H1 (cell line): Measurements from ENCODE around the gene CROCC2. TPM values are rescaled to one million over a fixed set of nuclear protein-coding genes. Genes with fewer than 3 reads are reported as not detected.

Source experiments
- CTCF ChIA-PET: fragments of 300-600 bp; sonication (Branson Sonifier 250); formaldehyde crosslinking; loops from one replicate; lab custom pipeline; 2021; ENCODE audit not compliant: partially characterized antibody; lab: Charles Lee
- POLR2A ChIA-PET: fragments of 300-600 bp; sonication (Branson Sonifier 250); formaldehyde crosslinking; loops from one replicate; lab custom pipeline; 2021; ENCODE audit warnings: inconsistent platforms; ENCODE audit not compliant: partially characterized antibody; lab: Charles Lee
- DNase-seq, 2 experiments: peaks; one replicate each; pipeline versions ENCODE4 v3.0.0 to v3.0.0-alpha.2; 2010 to 2022; ENCODE audit warnings: low spot score in 2 of 2, low read depth in 1 of 2, mixed read lengths in 1 of 2
- FAIRE-seq: peaks from 2 replicates; lab custom pipeline; 2011; peaks lifted over from hg19 to GRCh38; lab: Jason Lieb, UNC
- H2AFZ ChIP-seq: 2 replicates; pipeline ENCODE4 v1.8.1; 2012; ENCODE audit warnings: low read length, inconsistent platforms
- H2AK5ac ChIP-seq: 2 replicates; pipeline ENCODE4 v1.6.1; 2013; ENCODE audit warnings: low read depth, low read length
- H2BK120ac ChIP-seq: replicated peaks from 2 replicates; pipeline ENCODE3; 2013; ENCODE audit warnings: low read depth, low read length, inconsistent platforms
- H2BK12ac ChIP-seq: 2 replicates; pipeline ENCODE4 v1.6.1; 2013; ENCODE audit warnings: low read depth, low read length
- H2BK15ac ChIP-seq: 2 replicates; pipeline ENCODE4 v1.6.1; 2013; ENCODE audit warnings: low read length
- H2BK20ac ChIP-seq: 2 replicates; pipeline ENCODE4 v1.6.1; 2013; ENCODE audit warnings: low read length
- H2BK5ac ChIP-seq: 2 replicates; pipeline ENCODE4 v1.6.1; 2013; ENCODE audit warnings: low read depth, low read length
- H3K14ac ChIP-seq: 2 replicates; pipeline ENCODE4 v1.6.1; 2013; ENCODE audit warnings: inconsistent platforms; ENCODE audit not compliant: insufficient read length
- H3K18ac ChIP-seq: 2 replicates; pipeline ENCODE4 v1.6.1; 2013; ENCODE audit warnings: low read length; ENCODE audit errors: extremely low read depth
- H3K23ac ChIP-seq: 2 replicates; pipeline ENCODE4 v1.6.1; 2013; ENCODE audit warnings: inconsistent platforms; ENCODE audit not compliant: insufficient read length
- H3K23me2 ChIP-seq: 2 replicates; pipeline ENCODE4 v1.6.1; 2013; ENCODE audit warnings: low read depth, low read length
- H3K27ac ChIP-seq: 2 replicates; pipeline ENCODE4 v1.6.1; 2011; ENCODE audit warnings: low read depth, low read length, inconsistent platforms
- H3K27me3 ChIP-seq, 4 experiments: replicated peaks in 1 of 4; 1 replicate in 1 of 4; 2 replicates in 3 of 4; pipeline versions ENCODE4 v1.6.1 to v1.8.1; 2011 to 2013; ENCODE audit warnings: low read length in 3 of 4, mild to moderate bottlenecking in 3 of 4, inconsistent platforms in 2 of 4, mixed read lengths in 2 of 4, moderate library complexity in 1 of 4; ENCODE audit not compliant: control insufficient read depth in 3 of 4, insufficient read depth in 3 of 4; ENCODE audit errors: extremely low read depth in 1 of 4
- H3K36me3 ChIP-seq, 4 experiments: 2 replicates each; pipeline versions ENCODE4 v1.6.1 to v1.8.1; 2011 to 2013; ENCODE audit warnings: mild to moderate bottlenecking in 4 of 4, low read length in 3 of 4, moderate library complexity in 2 of 4, control low read depth in 1 of 4, inconsistent platforms in 1 of 4; ENCODE audit not compliant: insufficient read depth in 4 of 4, control insufficient read depth in 2 of 4
- H3K4ac ChIP-seq: replicated peaks from 2 replicates; pipeline ENCODE3; 2013; ENCODE audit warnings: low read length, low read depth, mixed read lengths, inconsistent platforms; ENCODE audit not compliant: insufficient read length
- H3K4me1 ChIP-seq, 4 experiments: replicated peaks in 1 of 4; 1 replicate in 1 of 4; 2 replicates in 3 of 4; pipeline versions ENCODE4 v1.6.1 to v1.8.1; 2011 to 2013; ENCODE audit warnings: low read length in 3 of 4, inconsistent platforms in 2 of 4, mixed read lengths in 1 of 4; ENCODE audit not compliant: insufficient read depth in 4 of 4, control insufficient read depth in 3 of 4
- H3K4me2 ChIP-seq, 2 experiments: 2 replicates each; pipeline versions ENCODE4 v1.6.1 to v1.8.1; 2011 to 2013; ENCODE audit warnings: low read depth in 2 of 2, low read length in 2 of 2, control low read depth in 1 of 2, inconsistent platforms in 1 of 2, mild to moderate bottlenecking in 1 of 2; ENCODE audit not compliant: insufficient read depth in 1 of 2
- H3K4me3 ChIP-seq, 4 experiments: fragments of 200-600, 300-600 bp in 1 of 4; sonication (generic), shearing (Covaris generic), sonication (Bioruptor Twin) in 1 of 4; 2 replicates each; pipeline versions ENCODE4 v1.5.1 to v1.8.1; 2011 to 2016; ENCODE audit warnings: low read length in 4 of 4, low read depth in 3 of 4, control low read depth in 2 of 4, inconsistent platforms in 2 of 4, mild to moderate bottlenecking in 2 of 4, mixed read lengths in 1 of 4, moderate library complexity in 1 of 4; ENCODE audit not compliant: insufficient read depth in 2 of 4; ENCODE audit errors: extremely low read depth in 1 of 4
- H3K56ac ChIP-seq: replicated peaks from 2 replicates; pipeline ENCODE3; 2013; ENCODE audit warnings: low read depth, mild to moderate bottlenecking, mixed read lengths, low read length, inconsistent platforms; ENCODE audit not compliant: insufficient read length
- H3K79me1 ChIP-seq: 2 replicates; pipeline ENCODE4 v1.6.1; 2013; ENCODE audit warnings: low read depth, low read length, control low read depth
- H3K79me2 ChIP-seq, 2 experiments: 2 replicates each; pipeline versions ENCODE4 v1.6.1 to v1.8.1; 2012 to 2013; ENCODE audit warnings: low read length in 2 of 2, mild to moderate bottlenecking in 2 of 2, inconsistent platforms in 1 of 2; ENCODE audit not compliant: insufficient read depth in 2 of 2, control insufficient read depth in 1 of 2
- H3K9ac ChIP-seq, 4 experiments: replicated peaks in 1 of 4; 1 replicate in 1 of 4; 2 replicates in 3 of 4; pipeline versions ENCODE4 v1.6.1 to v1.8.1; 2011 to 2013; ENCODE audit warnings: low read depth in 3 of 4, low read length in 3 of 4, control low read depth in 2 of 4, mild to moderate bottlenecking in 2 of 4, moderate library complexity in 2 of 4, inconsistent platforms in 1 of 4; ENCODE audit errors: extremely low read depth in 1 of 4
- H3K9me3 ChIP-seq, 2 experiments: 2 replicates each; pipeline versions ENCODE4 v1.6.1 to v1.8.1; 2012 to 2013; ENCODE audit warnings: mild to moderate bottlenecking in 2 of 2, moderate library complexity in 2 of 2, control low read depth in 1 of 2, inconsistent platforms in 1 of 2, low read depth in 1 of 2, low read length in 1 of 2, mixed read lengths in 1 of 2; ENCODE audit not compliant: insufficient read depth in 2 of 2
- H4K20me1 ChIP-seq, 2 experiments: replicated peaks in 1 of 2; 2 replicates each; pipeline versions ENCODE3 to v1.8.1; 2011 to 2013; ENCODE audit warnings: inconsistent platforms in 2 of 2, low read length in 2 of 2, mild to moderate bottlenecking in 1 of 2; ENCODE audit not compliant: insufficient read depth in 2 of 2, control insufficient read depth in 1 of 2
- H4K5ac ChIP-seq: 2 replicates; pipeline ENCODE4 v1.6.1; 2013; ENCODE audit warnings: low read length, low read depth, mixed read lengths, inconsistent platforms; ENCODE audit not compliant: insufficient read length
- H4K8ac ChIP-seq: 2 replicates; pipeline ENCODE4 v1.8.0; 2013; ENCODE audit warnings: mild to moderate bottlenecking, moderate library complexity, low read length, inconsistent platforms; ENCODE audit not compliant: insufficient read depth; ENCODE audit errors: extremely low read depth
- H4K91ac ChIP-seq: replicated peaks from 2 replicates; pipeline ENCODE3; 2013; ENCODE audit warnings: low read length, mixed read lengths, inconsistent platforms; ENCODE audit not compliant: insufficient read length
- CHD1 ChIP-seq: IDR thresholded peaks from 2 replicates; pipeline ENCODE4 v1.6.1; 2012; ENCODE audit warnings: low read depth, low read length, improper control_type of control experiment
- GABPA ChIP-seq: IDR thresholded peaks from 2 replicates; pipeline ENCODE4 v1.6.1; 2011; ENCODE audit warnings: mild to moderate bottlenecking, low read length, moderate library complexity, borderline replicate concordance; ENCODE audit not compliant: insufficient read depth
- RNF2 ChIP-seq: fragments of 200-900, 300-1000 bp; sonication (generic); IDR thresholded peaks from 2 replicates; pipeline ENCODE4 v1.7.1; 2016; ENCODE audit warnings: borderline replicate concordance, low read depth, mild to moderate bottlenecking, antibody characterized with exemption, low read length; ENCODE audit not compliant: poor library complexity, severe bottlenecking; ENCODE audit errors: missing control alignments
- SIRT6 ChIP-seq: IDR thresholded peaks from one replicate; pipeline ENCODE4 v1.7.1; 2012; ENCODE audit warnings: low read length, inconsistent platforms
- WGBS, 2 experiments: shearing (Covaris generic) in 1 of 2; methylation state at CpG; one replicate each; pipeline versions ENCODE4 v1.1.6 to v1.1.7; 2013 to 2015; ENCODE audit warnings: low lambda C conversion rate in 2 of 2, mixed read lengths in 2 of 2, inconsistent platforms in 1 of 2, low coverage in 1 of 2, missing lambda C conversion rate in 1 of 2; ENCODE audit not compliant: insufficient replicate concordance in 2 of 2, insufficient coverage in 1 of 2, insufficient read length in 1 of 2; ENCODE audit errors: extremely low coverage in 1 of 2, missing lambda C conversion rate in 1 of 2; 5-methylcytosine and 5-hydroxymethylcytosine counted together
- polyA plus RNA-seq, 7 experiments: library from polyadenylated mRNA; depleted of rRNA in 3 of 7; stranded (reverse) in 5 of 7; unstranded in 2 of 7; fragments of >200 nt in 5 of 7; fragments of 200-250 nt in 2 of 7; gene quantifications; 1 replicate in 5 of 7; 2 replicates in 1 of 7; 4 replicates in 1 of 7; pipeline versions ENCODE4 v1.2.1 to v1.2.3, GENCODE V29; 2011 to 2013; ENCODE audit warnings: missing spikeins in 2 of 7, mixed read lengths in 2 of 7
- total RNA-seq: library from RNA; stranded (reverse); fragmentation: NEBNext Ultra II Directional; extraction: Animal tissue kit (Norgen Biotek cat#: 25700); gene quantifications from 2 replicates; pipeline ENCODE4 v1.2.1, GENCODE V29; 2021

The CROCC2 gene
- total and polyA plus RNA-seq, 2 of the 8 experiments (the other 6 are each of a cell fraction or from before 2014, with no cell fraction given), result not detected

- Histone ChIP-seq H3K4me3 (no peak overlapping the region), H3K36me3 (no peaks in the 10 kb centered on the region), H2AFZ (no peak overlapping the region), H3K27ac (no peak overlapping the region; the same call in 1 of the 2 replicates), H3K56ac (no peak overlapping the region), H2BK120ac (no peak overlapping the region), H2BK5ac (no peak overlapping the region), H2BK15ac (no peak overlapping the region), H3K23me2 (no peaks in the 10 kb centered on the region), H3K23ac (no peak overlapping the region), H2BK20ac (no peak overlapping the region), H3K14ac (no peak overlapping the region), H4K20me1 (peaks cover 0 to 2% of the 10 kb centered on the region in 2 experiments), H3K4me1 (no peaks in the 10 kb centered on the region), H3K4ac (no peak overlapping the region), H3K9ac (no peak overlapping the region), H3K18ac (no peak overlapping the region), H4K91ac (no peak overlapping the region), H2BK12ac (no peak overlapping the region), H3K4me2 (no peak overlapping the region), H2AK5ac (no peak overlapping the region), H4K5ac (no peak overlapping the region), H3K27me3 (no peaks in the 10 kb centered on the region), H4K8ac (no peak overlapping the region), H3K79me1 (no peaks in the 10 kb centered on the region), H3K9me3 (peaks cover 0 to 3% of the 10 kb centered on the region in 2 experiments; a peak in 1 of 4 replicates), H3K79me2 (no peaks in the 10 kb centered on the region)
- CTCF ChIA-PET, result interaction anchor here (1.5 to 3.3 kb wide), 2 partner anchors 12 to 51 kb away, joined by 5 to 15 read pairs; no protein-coding TSS in a partner anchor
- TF ChIP-seq CHD1, result no peak
- no peak for TF ChIP-seq SIRT6
- no peak for TF ChIP-seq GABPA
- TF ChIP-seq RNF2, result no peak
- POLR2A ChIA-PET, result no interaction called here
- no peak for DNase-seq
- WGBS, 2 experiments, result 72% methylated on average over 7 of the region's 7 CpGs; no CpG with 5 or more reads in 1 of the 2 experiments
- FAIRE-seq, result no peak
Observed at GRCh38 chr2:240902615-240903041, 3.5 kb upstream of the CROCC2 start.
